OCI-LY7 (cell line): ENCODE results near the gene PFDN6.

ENCODE experiments used
- EZH2phosphoT487 ChIP-seq: fragments of 200-600 bp; sonication (generic); IDR thresholded peaks from 2 replicates; pipeline ENCODE4 v1.6.1; 2018; ENCODE audit warnings: low read depth, borderline replicate concordance, mild to moderate bottlenecking, mixed run types, antibody characterized with exemption, low read length, moderate library complexity, mixed read lengths
- TF ChIP-seq, protein P1 (sequence below): fragments of 200-600 bp; sonication (generic); conservative IDR thresholded peaks from 2 replicates; pipeline ENCODE4 v1.5.1; 2014; ENCODE audit warnings: mild to moderate bottlenecking, antibody characterized with exemption, low read length, moderate library complexity, mixed read lengths

DNA sequence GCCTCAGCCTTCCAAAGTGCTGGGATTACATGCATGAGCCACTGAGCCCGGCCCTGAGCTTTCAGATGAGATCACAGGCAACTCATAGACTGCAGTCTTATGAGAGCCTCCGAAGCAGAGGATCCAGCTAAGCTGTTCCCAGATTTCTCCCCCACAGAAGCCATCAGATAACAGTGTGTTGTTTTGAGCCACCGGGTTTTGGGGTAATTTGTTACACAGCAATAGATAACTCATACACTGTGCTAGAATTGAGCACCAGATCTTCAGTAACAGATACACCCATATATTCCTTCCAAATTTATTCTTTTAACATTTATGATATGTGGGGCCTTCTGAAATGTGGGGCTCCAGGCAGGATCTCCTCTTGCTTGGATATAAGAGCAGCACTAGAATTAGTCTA is 47.1 kb downstream of the PFDN6 start:
- TF ChIP-seq, protein P1, sequence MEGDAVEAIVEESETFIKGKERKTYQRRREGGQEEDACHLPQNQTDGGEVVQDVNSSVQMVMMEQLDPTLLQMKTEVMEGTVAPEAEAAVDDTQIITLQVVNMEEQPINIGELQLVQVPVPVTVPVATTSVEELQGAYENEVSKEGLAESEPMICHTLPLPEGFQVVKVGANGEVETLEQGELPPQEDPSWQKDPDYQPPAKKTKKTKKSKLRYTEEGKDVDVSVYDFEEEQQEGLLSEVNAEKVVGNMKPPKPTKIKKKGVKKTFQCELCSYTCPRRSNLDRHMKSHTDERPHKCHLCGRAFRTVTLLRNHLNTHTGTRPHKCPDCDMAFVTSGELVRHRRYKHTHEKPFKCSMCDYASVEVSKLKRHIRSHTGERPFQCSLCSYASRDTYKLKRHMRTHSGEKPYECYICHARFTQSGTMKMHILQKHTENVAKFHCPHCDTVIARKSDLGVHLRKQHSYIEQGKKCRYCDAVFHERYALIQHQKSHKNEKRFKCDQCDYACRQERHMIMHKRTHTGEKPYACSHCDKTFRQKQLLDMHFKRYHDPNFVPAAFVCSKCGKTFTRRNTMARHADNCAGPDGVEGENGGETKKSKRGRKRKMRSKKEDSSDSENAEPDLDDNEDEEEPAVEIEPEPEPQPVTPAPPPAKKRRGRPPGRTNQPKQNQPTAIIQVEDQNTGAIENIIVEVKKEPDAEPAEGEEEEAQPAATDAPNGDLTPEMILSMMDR = no peak
- TF ChIP-seq EZH2phosphoT487 = no peak
